Mesothelial cell of epicardium (in vitro differentiated cells): ENCODE results near the gene HSF4. TPM values are rescaled to one million over a fixed set of nuclear protein-coding genes. Genes with fewer than 3 reads are reported as not detected.

ENCODE experiments used
- DNase-seq, 2 experiments: peaks; one replicate each; pipeline ENCODE4 v3.0.0; 2021; ENCODE audit warnings: low spot score in 2 of 2; ENCODE audit not compliant: unreplicated experiment in 2 of 2
- H3K27ac Mint-ChIP-seq: 2 replicates; pipeline ENCODE4 v1.8.0; 2021; ENCODE audit warnings: mixed read lengths
- H3K27me3 Mint-ChIP-seq: 2 replicates; pipeline ENCODE4 v1.8.0; 2021; ENCODE audit warnings: low read depth, mixed read lengths
- H3K36me3 Mint-ChIP-seq: 2 replicates; pipeline ENCODE4 v1.8.0; 2021; ENCODE audit warnings: mixed read lengths
- H3K4me1 Mint-ChIP-seq: 2 replicates; pipeline ENCODE4 v1.8.0; 2021; ENCODE audit warnings: mixed read lengths
- H3K4me3 Mint-ChIP-seq: 2 replicates; pipeline ENCODE4 v1.8.0; 2021; ENCODE audit warnings: mild to moderate bottlenecking, moderate library complexity, mixed read lengths
- H3K9me3 Mint-ChIP-seq: 2 replicates; pipeline ENCODE4 v1.8.0; 2021; ENCODE audit warnings: mixed read lengths
- total RNA-seq: library from RNA; stranded (reverse); gene quantifications from 3 replicates; pipeline ENCODE4 v1.2.1, GENCODE V29; 2021
- TF ChIP-seq, protein P1 (sequence below): fragments of 200-600 bp; sonication (generic); IDR thresholded peaks from one replicate; pipeline ENCODE4 v1.5.0; 2021; ENCODE audit warnings: antibody characterized with exemption; ENCODE audit not compliant: unreplicated experiment

Gene HSF4
- total RNA-seq, 1 donor from 2014 or later: 10.7 TPM

DNA sequence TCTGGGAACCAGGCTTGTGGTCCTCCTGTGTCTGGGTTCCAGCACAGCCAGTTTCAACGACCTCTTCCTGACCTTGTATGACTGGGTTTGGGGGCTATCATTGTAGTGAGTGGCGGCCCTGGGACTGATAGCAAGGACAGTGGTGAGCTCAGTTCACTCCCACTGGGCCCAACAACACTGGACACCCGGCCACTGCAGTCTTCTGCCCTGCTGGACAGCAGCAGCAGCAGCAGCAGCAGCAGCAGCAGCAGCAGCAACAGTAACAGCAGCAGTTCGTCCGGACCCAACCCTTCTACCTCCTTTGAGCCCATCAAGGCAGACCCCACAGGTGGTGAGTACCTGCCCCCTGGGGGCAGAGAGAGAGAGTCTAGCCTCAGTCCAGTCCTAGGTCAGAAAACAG, 31.1 kb downstream of the HSF4 start:
- peaks cover 16% of the 10 kb centered on the region for H3K36me3 Mint-ChIP-seq
- DNase-seq: no peak
- TF ChIP-seq, protein P1, sequence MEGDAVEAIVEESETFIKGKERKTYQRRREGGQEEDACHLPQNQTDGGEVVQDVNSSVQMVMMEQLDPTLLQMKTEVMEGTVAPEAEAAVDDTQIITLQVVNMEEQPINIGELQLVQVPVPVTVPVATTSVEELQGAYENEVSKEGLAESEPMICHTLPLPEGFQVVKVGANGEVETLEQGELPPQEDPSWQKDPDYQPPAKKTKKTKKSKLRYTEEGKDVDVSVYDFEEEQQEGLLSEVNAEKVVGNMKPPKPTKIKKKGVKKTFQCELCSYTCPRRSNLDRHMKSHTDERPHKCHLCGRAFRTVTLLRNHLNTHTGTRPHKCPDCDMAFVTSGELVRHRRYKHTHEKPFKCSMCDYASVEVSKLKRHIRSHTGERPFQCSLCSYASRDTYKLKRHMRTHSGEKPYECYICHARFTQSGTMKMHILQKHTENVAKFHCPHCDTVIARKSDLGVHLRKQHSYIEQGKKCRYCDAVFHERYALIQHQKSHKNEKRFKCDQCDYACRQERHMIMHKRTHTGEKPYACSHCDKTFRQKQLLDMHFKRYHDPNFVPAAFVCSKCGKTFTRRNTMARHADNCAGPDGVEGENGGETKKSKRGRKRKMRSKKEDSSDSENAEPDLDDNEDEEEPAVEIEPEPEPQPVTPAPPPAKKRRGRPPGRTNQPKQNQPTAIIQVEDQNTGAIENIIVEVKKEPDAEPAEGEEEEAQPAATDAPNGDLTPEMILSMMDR: no peak
- peaks cover 24% of the 10 kb centered on the region for H3K4me1 Mint-ChIP-seq
- H3K27me3 Mint-ChIP-seq: peaks cover 5% of the 10 kb centered on the region
- no peak overlapping the region for H3K27ac Mint-ChIP-seq
- no peak overlapping the region for H3K4me3 Mint-ChIP-seq
- no peaks in the 10 kb centered on the region for H3K9me3 Mint-ChIP-seq

DNA sequence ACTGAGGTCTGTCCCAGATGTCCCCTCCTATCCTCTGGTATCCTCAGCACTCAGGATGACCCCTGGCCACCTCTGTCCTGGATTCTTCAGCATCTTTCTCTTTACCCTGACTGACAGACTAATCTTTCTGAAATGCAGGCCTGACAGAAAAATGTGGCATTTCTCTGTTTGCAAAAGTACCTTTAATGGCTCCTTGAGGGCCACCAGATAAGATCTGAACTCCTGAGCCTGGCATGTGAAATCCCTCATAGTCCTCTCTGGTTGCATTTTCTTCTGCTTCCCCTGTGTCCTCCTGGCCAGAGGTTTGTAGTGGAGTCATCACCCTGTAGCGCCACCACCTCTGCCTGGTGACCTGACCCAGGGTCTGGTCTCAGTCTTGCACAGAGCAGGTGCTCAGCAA, 32.3 kb downstream of the HSF4 start:
- peaks cover 5% of the 10 kb centered on the region for H3K27me3 Mint-ChIP-seq
- H3K4me1 Mint-ChIP-seq: peaks cover 22% of the 10 kb centered on the region
- no peaks in the 10 kb centered on the region for H3K9me3 Mint-ChIP-seq
- no peak overlapping the region for H3K4me3 Mint-ChIP-seq
- no peak for DNase-seq
- H3K36me3 Mint-ChIP-seq: peaks cover 16% of the 10 kb centered on the region
- no peak overlapping the region for H3K27ac Mint-ChIP-seq
- TF ChIP-seq, protein P1: no peak

DNA sequence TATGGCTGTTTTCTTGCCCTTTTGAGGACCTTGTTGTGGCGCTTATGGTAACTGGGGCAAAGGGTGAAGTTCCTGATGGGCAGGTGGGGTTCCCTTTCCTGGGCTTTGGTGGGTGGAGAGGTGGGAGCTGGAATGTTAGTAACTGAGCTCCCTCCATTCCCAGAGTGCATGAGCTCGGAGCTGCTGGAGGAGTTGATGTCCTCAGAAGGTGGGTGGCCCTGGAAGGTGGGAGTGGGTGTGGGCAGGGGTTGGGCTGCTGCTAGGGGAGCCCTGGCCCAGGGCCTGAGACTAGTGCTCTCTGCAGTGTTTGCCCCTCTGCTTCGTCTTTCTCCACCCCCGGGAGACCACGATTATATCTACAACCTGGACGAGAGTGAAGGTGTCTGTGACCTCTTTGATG, 33.2 kb downstream of the HSF4 start:
- DNase-seq: no peak
- peaks cover 5% of the 10 kb centered on the region for H3K27me3 Mint-ChIP-seq
- TF ChIP-seq, protein P1: no peak
- H3K36me3 Mint-ChIP-seq: peaks cover 16% of the 10 kb centered on the region
- H3K27ac Mint-ChIP-seq: no peak overlapping the region
- H3K9me3 Mint-ChIP-seq: no peaks in the 10 kb centered on the region
- no peak overlapping the region for H3K4me3 Mint-ChIP-seq
- H3K4me1 Mint-ChIP-seq: peaks cover 18% of the 10 kb centered on the region

DNA sequence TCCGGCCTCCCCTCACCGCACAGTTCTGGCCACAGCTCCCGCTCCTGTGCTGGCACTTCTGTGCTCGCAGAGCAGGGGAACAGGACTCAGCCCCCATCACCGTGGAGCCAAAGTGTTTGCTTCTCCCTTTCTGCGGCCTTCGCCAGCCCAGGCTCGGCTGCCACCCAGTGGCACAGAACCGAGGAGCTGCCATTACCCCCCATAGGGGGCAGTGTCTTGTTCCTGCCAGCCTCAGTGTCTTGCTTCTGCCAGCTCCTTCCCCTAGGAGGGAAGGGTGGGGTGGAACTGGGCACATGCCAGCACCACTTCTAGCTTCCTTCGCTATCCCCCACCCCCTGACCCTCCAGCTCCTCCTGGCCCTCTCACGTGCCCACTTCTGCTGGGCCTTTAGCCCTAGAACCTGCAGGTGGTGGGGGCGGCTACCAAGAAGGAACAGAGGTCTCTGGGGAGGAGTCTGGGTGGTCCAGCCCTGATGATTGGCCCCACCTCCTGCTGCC, 33.7 kb downstream of the HSF4 start:
- DNase-seq: no peak
- Mint-ChIP-seq H3K27ac (no peak overlapping the region), H3K9me3 (no peaks in the 10 kb centered on the region), H3K4me3 (no peak overlapping the region), H3K4me1 (peaks cover 14% of the 10 kb centered on the region), H3K36me3 (peaks cover 16% of the 10 kb centered on the region), H3K27me3 (peaks cover 5% of the 10 kb centered on the region)
- TF ChIP-seq, protein P1: peak; percentile 19

DNA sequence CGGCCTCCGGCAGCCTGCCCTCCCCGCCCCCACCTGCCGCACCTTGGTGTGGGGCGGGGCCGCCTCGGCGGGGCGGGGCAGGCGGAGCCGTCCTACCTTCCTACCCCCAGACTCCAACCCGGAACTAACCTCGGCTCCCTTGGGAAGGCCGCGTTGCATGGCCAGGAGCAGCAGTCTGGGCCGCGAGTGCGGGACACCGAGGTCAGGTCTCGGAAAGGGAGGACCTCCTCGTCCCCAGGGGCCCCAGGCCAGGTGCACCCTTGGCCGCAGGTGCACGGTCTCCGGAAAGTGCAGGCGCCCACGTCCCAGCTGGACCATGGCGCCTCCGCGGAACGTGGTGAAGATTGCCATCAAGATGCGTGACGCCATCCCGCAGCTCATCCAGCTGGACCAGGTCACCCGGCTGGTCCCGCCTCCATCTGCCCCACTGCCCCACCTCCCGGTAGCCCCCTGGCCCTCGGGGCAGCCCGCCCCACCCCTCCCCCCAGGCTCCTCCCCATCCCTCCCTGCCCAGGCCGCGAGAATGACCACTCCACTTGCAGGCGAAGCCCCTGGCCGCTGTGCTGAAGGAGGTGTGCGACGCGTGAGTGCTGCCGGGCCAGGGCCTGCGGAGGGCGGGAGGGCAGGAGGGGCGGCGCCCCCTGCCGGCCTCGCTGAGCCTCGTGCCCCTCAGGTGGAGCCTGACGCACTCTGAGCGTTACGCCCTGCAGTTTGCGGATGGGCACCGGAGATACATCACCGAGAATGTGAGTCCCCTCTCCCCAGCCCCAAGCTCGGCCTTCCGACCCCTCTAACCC, 34.7 kb downstream of the HSF4 start, which contains the start of gene ELMO3:
ELMO3 (plus strand) TSS at position 121 of the 797 bp plus-strand sequence; CDS start at position 317, 196 bp downstream.
- peaks cover 5% of the 10 kb centered on the region for H3K27me3 Mint-ChIP-seq
- peaks cover 14% of the 10 kb centered on the region for H3K36me3 Mint-ChIP-seq
- no peak within 1 kb of the TSS for H3K27ac Mint-ChIP-seq
- TF ChIP-seq, protein P1: peak; percentile 60
- H3K9me3 Mint-ChIP-seq: no peaks in the 10 kb centered on the region
- peak in 1 of 2 experiments; percentile 47 for DNase-seq
- peak within 1 kb of the TSS; percentile 69 for H3K4me3 Mint-ChIP-seq
- peaks cover 6% of the 10 kb centered on the region for H3K4me1 Mint-ChIP-seq
